ENCODE results near the gene SNX18. TPM values are rescaled to one million over a fixed set of nuclear protein-coding genes. Genes with fewer than 3 reads are reported as not detected.

Gene SNX18
- polyA plus RNA-seq, 1 donor (not counting 4 experiments of a cell fraction or from before 2014, with no cell fraction given): 7.4 TPM

- no peak for TF ChIP-seq EZH2 (IDR thresholded peaks at IDR 0.05; ENCODE audit: low read length)
- TF ChIP-seq, protein P1, sequence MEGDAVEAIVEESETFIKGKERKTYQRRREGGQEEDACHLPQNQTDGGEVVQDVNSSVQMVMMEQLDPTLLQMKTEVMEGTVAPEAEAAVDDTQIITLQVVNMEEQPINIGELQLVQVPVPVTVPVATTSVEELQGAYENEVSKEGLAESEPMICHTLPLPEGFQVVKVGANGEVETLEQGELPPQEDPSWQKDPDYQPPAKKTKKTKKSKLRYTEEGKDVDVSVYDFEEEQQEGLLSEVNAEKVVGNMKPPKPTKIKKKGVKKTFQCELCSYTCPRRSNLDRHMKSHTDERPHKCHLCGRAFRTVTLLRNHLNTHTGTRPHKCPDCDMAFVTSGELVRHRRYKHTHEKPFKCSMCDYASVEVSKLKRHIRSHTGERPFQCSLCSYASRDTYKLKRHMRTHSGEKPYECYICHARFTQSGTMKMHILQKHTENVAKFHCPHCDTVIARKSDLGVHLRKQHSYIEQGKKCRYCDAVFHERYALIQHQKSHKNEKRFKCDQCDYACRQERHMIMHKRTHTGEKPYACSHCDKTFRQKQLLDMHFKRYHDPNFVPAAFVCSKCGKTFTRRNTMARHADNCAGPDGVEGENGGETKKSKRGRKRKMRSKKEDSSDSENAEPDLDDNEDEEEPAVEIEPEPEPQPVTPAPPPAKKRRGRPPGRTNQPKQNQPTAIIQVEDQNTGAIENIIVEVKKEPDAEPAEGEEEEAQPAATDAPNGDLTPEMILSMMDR (optimal IDR thresholded peaks at IDR 0.05 in 1 of 3, IDR thresholded peaks at IDR 0.05 in 1 of 3, conservative IDR thresholded peaks at IDR 0.05 in 1 of 3; ENCODE audit: extremely low read depth in 1 of 3, insufficient read depth in 2 of 3, low read length in 3 of 3): no peak
- Histone ChIP-seq H3K27ac (ENCODE audit: control insufficient read depth, insufficient read depth, low read length) (no peak overlapping the region), H3K79me2 (ENCODE audit: control insufficient read depth, insufficient read depth, low read length) (no peaks in the 10 kb centered on the region), H3K9ac (ENCODE audit: control insufficient read depth, extremely low read depth, insufficient read depth, low read length) (no peak overlapping the region), H4K20me1 (ENCODE audit: control insufficient read depth, extremely low read depth, insufficient read depth, low read length) (no peaks in the 10 kb centered on the region), H3K4me2 (ENCODE audit: control insufficient read depth, extremely low read depth, insufficient read depth, low read depth, low read length) (no peak overlapping the region), H3K36me3 (ENCODE audit: control insufficient read depth in 2 of 2, extremely low read depth in 1 of 2, insufficient read depth in 2 of 2, low read length in 2 of 2) (no peaks in the 10 kb centered on the region), H3K4me3 (ENCODE audit: control insufficient read depth in 2 of 3, extremely low read depth in 1 of 3, insufficient read depth in 2 of 3, low read depth in 1 of 3, low read length in 3 of 3) (no peak overlapping the region), H3K4me1 (ENCODE audit: control insufficient read depth, extremely low read depth, insufficient read depth, low read length) (no peaks in the 10 kb centered on the region), H2AFZ (ENCODE audit: control insufficient read depth, low read length) (no peak overlapping the region), H3K9me1 (ENCODE audit: control insufficient read depth, extremely low read depth, insufficient read depth, low read length) (no peaks in the 10 kb centered on the region), H3K9me3 (ENCODE audit: control insufficient read depth, low read depth, low read length) (no peaks in the 10 kb centered on the region), H3K27me3 (ENCODE audit: control insufficient read depth, extremely low read depth, insufficient read depth, low read length) (no peaks in the 10 kb centered on the region)
- dilution Hi-C loops (cut with MboI; ENCODE audit: extremely low pct_ligation_motif_present, low sequenced_read_pairs): no loop called here
- FAIRE-seq (no peak), DNase-seq (ENCODE audit: low read depth, low spot score) (no peak)
Measured at GRCh38 chr5:54589786-54590185, 72.2 kb downstream of the SNX18 start.

DNA sequence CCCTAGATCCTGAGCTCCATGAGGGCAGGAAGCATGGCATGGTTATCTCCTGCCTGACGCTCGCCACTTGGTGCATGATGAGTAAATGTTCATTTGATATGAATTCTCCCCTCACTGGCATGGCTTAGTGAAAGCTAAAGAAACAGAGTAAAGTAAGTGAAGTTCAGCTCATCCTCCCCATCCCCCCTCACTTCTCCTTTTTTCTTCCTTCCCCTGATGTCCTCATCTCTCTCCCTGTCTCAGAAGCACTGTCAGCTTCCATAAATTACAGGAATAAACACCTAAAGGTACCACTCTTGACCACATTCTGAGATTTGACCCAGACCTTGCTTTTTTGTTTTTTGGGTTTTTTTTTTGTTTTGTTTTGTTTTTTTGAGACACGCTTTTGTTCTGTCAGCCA lies 73.3 kb downstream of the SNX18 start:
- Histone ChIP-seq H3K4me3 (ENCODE audit: control insufficient read depth in 2 of 3, extremely low read depth in 1 of 3, insufficient read depth in 2 of 3, low read depth in 1 of 3, low read length in 3 of 3) (no peak overlapping the region), H2AFZ (ENCODE audit: control insufficient read depth, low read length) (no peak overlapping the region)
- FAIRE-seq: no peak

More for the DNA sequence above, 73.3 kb downstream of the SNX18 start:
- H3K27ac ChIP-seq (ENCODE audit: control insufficient read depth, insufficient read depth, low read length): no peak overlapping the region
- H3K9me3 ChIP-seq (ENCODE audit: control insufficient read depth, low read depth, low read length): no peaks in the 10 kb centered on the region
- no peak for DNase-seq (ENCODE audit: low read depth, low spot score)
- no peak overlapping the region for H3K4me2 ChIP-seq (ENCODE audit: control insufficient read depth, extremely low read depth, insufficient read depth, low read depth, low read length)
- TF ChIP-seq EZH2 (IDR thresholded peaks at IDR 0.05; ENCODE audit: low read length): no peak
- TF ChIP-seq, protein P1 (optimal IDR thresholded peaks at IDR 0.05 in 1 of 3, IDR thresholded peaks at IDR 0.05 in 1 of 3, conservative IDR thresholded peaks at IDR 0.05 in 1 of 3; ENCODE audit: extremely low read depth in 1 of 3, insufficient read depth in 2 of 3, low read length in 3 of 3): no peak
- no peaks in the 10 kb centered on the region for H3K9me1 ChIP-seq (ENCODE audit: control insufficient read depth, extremely low read depth, insufficient read depth, low read length)
- H3K79me2 ChIP-seq (ENCODE audit: control insufficient read depth, insufficient read depth, low read length): no peaks in the 10 kb centered on the region
- H3K9ac ChIP-seq (ENCODE audit: control insufficient read depth, extremely low read depth, insufficient read depth, low read length): no peak overlapping the region
- no peaks in the 10 kb centered on the region for H4K20me1 ChIP-seq (ENCODE audit: control insufficient read depth, extremely low read depth, insufficient read depth, low read length)
- H3K27me3 ChIP-seq (ENCODE audit: control insufficient read depth, extremely low read depth, insufficient read depth, low read length): no peaks in the 10 kb centered on the region
- H3K36me3 ChIP-seq (ENCODE audit: control insufficient read depth in 2 of 2, extremely low read depth in 1 of 2, insufficient read depth in 2 of 2, low read length in 2 of 2): no peaks in the 10 kb centered on the region
- H3K4me1 ChIP-seq (ENCODE audit: control insufficient read depth, extremely low read depth, insufficient read depth, low read length): no peaks in the 10 kb centered on the region
- dilution Hi-C loops (cut with MboI; ENCODE audit: extremely low pct_ligation_motif_present, low sequenced_read_pairs): no loop called here

Data from keratinocyte (primary cell).